HG03196 (cell line): ENCODE results near the gene PIWIL4.
"Not testable (repeated sequence)": the region's sequence is repeated elsewhere in the genome, so short reads cannot be mapped to it uniquely, and the experiment has no call there.

Experiments used
- ATAC-seq: cut with Tn5 transposase; IDR thresholded peaks from one replicate; pipeline ENCODE4 v1.9.1; 2021; ENCODE audit not compliant: unreplicated experiment

PIWIL4 gene

DNA sequence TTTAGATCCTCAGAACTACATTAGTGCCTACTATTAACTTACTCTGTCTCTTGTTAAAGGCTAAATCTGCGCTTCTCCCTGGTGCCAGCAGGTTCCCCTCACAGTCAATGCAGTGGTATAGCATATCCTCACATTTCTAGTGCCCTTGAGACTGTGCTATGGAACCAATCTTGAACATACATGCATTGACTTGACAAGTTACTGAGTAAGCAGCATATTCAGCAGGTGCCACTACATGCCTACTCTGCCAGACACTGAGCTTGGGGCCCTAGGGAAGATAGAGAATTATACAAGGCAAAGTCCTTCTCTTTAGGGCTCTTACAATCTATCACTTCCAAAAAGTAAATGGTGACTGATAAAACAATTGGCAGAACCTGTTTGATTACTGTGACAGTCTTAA lies 20.3 kb upstream of the PIWIL4 start:
- no peak for ATAC-seq

DNA sequence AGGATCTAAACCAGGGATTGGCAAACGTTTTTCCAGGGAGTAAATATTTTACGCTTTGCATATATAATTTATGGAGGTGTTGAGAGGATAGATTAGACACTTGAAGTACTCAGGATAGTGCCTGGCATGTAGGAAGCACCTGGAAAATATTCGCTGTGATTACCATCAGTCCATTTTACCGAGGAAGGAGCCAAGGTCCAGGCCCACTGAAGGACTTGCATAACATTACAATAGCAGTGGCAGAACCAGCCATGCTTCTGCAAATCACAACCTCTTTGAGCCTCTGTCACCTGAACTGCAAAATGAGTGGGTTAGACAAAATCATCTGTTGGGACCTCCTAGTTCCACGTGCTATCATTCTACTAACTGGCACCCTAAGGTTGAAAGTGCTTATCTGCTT lies 18.0 kb upstream of the PIWIL4 start:
- ATAC-seq = no peak

DNA sequence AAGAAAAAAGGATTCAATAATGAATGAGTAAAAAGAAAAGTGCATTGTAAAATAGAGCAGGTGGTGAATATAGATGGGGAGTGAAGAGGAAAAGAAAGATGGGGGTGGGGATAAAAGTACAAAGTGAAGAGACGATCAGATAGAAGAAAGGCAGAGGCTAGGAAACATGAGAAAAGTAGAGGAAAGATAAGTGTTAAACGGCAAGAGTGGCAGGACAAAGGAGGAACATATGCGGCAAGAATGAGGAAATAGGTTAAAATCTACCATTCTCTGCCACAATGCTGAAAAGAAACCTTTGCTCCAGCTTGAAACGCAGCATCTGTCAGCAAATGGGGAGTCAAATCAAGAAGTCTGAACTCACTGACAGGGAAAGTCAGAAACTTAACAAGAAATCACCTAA lies 16.7 kb upstream of the PIWIL4 start:
- ATAC-seq = no peak

GRCh38 chr11:94553938-94554337 lies 13.2 kb upstream of the PIWIL4 start:
- ATAC-seq = no peak

GRCh38 chr11:94555752-94556329 lies 11.3 kb upstream of the PIWIL4 start:
- ATAC-seq = not testable (repeated sequence)

DNA sequence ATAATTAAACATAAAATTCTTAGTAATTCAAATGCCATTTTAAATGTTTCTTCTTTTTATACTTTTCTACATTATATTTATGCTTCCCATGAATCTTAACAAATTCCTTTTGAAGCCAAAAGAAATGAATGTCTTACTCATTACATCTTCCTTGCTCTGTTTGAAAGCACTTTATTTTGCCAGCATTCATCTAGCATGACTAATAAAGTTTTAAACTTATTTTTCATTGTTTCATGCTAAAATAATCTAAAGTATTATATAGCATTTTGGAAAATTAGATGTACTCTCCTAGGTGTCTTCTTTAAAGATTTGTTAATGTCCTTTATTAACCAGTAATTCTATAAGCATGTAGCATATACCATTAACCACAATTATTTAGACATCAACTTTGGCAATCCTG lies 9.7 kb upstream of the PIWIL4 start:
- ATAC-seq = no peak

- ATAC-seq = no peak
Measured at GRCh38 chr11:94557992-94558391, 9.2 kb upstream of the PIWIL4 start.

DNA sequence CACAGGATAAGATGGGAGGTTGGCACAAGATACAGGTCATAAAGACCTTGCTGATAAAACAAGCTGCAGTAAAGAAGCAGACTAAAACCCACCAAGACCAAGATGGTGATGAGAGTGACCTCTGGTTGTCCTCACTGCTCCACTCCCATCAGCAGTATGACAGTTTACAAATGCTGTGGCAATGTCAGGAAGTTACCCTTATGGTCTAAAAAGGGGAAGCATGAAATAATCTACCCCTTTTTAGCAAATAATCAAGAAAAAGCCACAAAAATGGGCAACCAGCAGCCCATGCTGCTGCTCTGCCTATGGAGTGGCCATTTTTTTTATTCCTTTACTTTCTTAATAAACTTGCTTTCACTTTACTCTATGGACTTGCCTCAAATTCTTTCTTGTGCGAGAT lies 8.7 kb upstream of the PIWIL4 start:
- ATAC-seq = peak; percentile 36

GRCh38 chr11:94558932-94559331 lies 8.2 kb upstream of the PIWIL4 start:
- no peak for ATAC-seq

DNA sequence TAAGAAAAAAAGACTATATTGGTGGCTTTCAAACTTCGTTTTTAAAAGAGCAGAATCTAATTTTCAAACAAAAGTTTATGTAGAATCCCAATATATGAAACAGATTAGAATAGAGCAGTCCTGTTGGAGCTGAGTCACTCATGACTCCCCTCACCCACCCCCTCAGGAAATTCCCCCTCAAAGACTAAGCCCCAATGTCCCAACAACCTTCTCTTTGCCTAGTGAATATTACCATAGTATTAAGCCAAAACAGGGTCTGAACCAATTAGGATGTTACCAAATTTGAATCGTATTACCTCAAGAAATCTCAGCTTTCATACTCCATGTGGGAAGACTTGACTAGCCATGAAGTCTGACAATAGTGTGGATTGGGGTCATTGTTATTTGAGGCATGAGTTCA lies 7.8 kb upstream of the PIWIL4 start:
- no peak for ATAC-seq

- no peak for ATAC-seq
Measured at GRCh38 chr11:94560834-94561233, 6.3 kb upstream of the PIWIL4 start.

- ATAC-seq = no peak
Measured at GRCh38 chr11:94563176-94563847, 3.9 kb upstream of the PIWIL4 start.

GRCh38 chr11:94563848-94564467 lies 3.2 kb upstream of the PIWIL4 start:
- ATAC-seq = no peak

GRCh38 chr11:94568200-94568599 lies 1.0 kb downstream of the PIWIL4 start:
- ATAC-seq = no peak

DNA sequence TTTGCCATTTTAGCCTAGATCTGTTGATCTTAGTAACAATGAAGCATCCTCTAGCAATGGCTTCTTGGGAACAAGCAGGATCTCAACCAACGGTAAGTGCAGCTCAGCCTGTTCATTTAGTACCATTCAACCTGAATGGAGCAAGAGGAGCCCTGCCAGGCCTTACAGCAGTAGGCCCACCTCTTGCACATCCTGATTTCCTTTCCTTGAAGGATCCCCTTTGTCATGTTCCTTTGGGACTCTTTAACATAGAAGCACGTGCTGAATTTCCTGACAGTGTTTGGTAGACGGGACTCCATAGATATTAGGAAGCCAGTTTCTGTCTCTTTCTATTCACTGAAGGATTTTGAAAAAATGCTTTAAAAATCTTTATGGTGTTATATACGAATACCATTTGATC lies 1.5 kb downstream of the PIWIL4 start:
- ATAC-seq = no peak

GRCh38 chr11:94572975-94573374 lies 5.8 kb downstream of the PIWIL4 start:
- not testable (repeated sequence) for ATAC-seq

DNA sequence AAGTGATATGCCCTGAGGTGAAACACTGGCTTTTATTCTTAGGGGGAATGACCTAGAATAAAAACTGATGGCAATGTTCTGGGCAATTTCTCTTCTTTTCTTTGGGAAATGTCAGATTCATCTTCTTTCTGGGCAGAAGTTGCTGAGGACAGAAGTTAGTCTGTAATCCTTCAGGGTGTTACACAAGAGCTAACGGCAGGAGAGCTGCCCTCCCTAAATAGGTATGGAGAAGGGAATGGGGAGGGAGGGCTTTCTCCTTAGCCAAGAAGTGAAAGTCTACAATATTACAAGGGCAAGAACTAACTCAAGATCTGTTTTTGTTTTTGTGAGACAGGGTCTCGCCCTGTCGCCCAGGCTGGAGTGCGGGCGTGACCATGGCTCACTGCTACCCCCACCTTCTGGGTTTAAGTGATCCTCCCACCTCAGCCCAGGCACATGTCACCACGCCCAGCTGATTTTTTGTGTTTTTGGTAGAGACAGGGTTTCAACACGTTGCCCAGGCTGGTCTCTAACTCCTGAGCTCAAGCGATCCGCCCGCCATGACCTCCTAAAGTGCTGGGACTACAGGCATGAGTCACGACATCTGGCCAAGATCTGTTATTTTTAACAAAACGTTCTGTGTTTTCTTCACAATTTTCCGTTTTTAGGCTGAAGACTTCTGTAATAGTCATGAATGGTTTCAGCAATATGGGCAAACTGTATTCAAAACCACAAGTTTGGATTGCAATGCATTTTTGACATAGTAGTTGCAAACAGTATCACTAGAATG lies 7.2 kb downstream of the PIWIL4 start:
- no peak for ATAC-seq

DNA sequence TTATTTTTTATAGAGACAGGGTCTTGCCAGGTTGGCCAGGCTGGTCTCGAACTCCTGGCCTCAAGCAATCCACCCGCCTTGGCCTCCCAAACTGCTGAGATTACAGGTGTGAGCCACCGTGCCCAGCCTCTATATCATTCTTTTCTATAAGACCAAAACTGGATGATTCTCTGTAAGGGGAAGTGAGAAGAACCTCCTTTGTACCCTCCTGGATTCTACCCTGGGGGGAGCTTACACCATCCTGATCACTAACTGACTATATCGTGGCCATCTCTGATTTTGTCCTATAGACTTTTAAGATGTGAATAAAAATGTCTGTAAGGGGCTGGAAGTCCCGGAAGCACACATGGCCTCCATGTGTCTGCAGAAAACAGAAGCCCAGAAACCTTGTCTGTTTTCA lies 9.1 kb downstream of the PIWIL4 start:
- no peak for ATAC-seq

DNA sequence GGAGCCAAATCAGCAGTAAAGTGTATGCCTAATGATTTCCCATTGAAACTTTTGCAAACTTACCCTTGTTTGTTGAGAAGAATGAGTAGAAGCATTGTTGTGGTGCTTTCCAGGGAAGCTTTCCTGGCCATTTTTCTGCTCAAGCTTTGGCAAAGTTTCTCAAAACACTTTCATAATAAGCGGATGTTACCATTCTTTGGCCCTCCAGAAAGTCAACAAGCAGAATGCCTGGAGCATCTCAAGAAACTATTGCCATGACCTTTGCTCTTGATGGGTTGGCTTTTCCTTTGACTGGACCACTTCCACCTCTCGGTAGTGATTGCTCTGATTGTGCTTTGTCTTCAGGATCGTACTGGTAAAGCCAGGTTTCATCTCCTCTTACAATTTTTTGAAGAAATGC lies 10.7 kb downstream of the PIWIL4 start:
- no peak for ATAC-seq

GRCh38 chr11:94581926-94582325 lies 14.8 kb downstream of the PIWIL4 start:
- ATAC-seq = peak; percentile 39

DNA sequence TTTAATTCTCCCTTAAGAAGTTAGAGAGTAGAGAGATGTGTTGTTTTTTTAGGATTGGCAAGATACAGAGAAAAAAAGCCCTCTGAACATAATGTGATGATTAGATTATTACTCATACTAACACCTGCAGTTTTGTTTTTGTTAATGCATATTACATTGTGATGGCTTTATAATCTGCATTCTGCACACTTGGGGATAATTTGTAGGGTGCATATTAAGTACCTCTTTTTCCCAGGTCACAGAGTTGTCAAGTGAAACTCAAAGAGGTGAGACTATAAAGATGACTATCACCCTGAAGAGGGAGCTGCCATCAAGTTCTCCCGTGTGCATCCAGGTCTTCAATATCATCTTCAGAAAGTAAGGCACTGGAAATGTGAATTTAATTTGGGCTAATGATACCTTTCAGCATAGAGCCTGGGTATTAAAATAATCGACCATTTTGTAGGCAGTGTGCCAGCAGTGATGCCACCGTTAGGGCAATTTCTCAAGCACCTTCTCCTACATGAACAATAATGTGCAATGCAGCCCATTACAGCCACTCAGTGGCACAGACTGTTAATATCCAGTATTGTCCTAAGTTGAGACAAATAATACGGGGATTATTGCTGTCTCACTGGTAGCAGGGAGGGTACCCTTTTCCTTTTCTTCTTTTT lies 16.2 kb downstream of the PIWIL4 start:
- no peak for ATAC-seq
